ENCODE data around the gene ZFAND3.

GRCh38 chr6:37864250-37864649, 44.7 kb downstream of the ZFAND3 start:
- TF ChIP-seq CTCF (IDR thresholded peaks at IDR 0.05), result no peak
- no peak for TF ChIP-seq ZFX (IDR thresholded peaks at IDR 0.05; ENCODE audit: borderline replicate concordance)
